SK-N-SH treated with all-trans-retinoic acid at 6 μM for 48 hours (cell line): ENCODE measurements around the gene BNC2.

Experiments
- ATAC-seq: fragments of 200-7000 bp; cut with Tn5 transposase; 3 replicates; pipeline ENCODE4 v1.9.1; 2020; ENCODE audit warnings: mild to moderate bottlenecking, moderate library complexity
- ARNTL ChIP-seq: fragments of 450-650 bp; formaldehyde crosslinking; IDR thresholded peaks from 2 replicates; pipeline ENCODE4 v1.5.0; 2020; ENCODE audit warnings: low read depth, mild to moderate bottlenecking, moderate library complexity, borderline replicate concordance
- BACH2 ChIP-seq: fragments of 250-450 bp; sonication (Bioruptor Pico); IDR thresholded peaks from 2 replicates; pipeline ENCODE4 v1.9.0; 2021; ENCODE audit warnings: mild to moderate bottlenecking, borderline replicate concordance
- CSDC2 ChIP-seq: fragments of 250-450 bp; sonication (Bioruptor Pico); IDR thresholded peaks from 2 replicates; pipeline ENCODE4 v1.5.0; 2020; ENCODE audit warnings: mild to moderate bottlenecking, moderate library complexity
- ESRRG ChIP-seq: fragments of 250-450 bp; sonication (Bioruptor Pico); IDR thresholded peaks from 2 replicates; pipeline ENCODE4 v1.6.1; 2021; ENCODE audit warnings: mild to moderate bottlenecking
- GLIS3 ChIP-seq: fragments of 250-450 bp; sonication (Bioruptor Pico); IDR thresholded peaks from 2 replicates; pipeline ENCODE4 v1.5.0; 2020; ENCODE audit warnings: mild to moderate bottlenecking, moderate library complexity
- OSR1 ChIP-seq: fragments of 250-450 bp; sonication (Bioruptor Pico); IDR thresholded peaks from 2 replicates; pipeline ENCODE4 v1.8.0; 2022; ENCODE audit warnings: moderate library complexity, mild to moderate bottlenecking, inconsistent platforms
- POU6F1 ChIP-seq: fragments of 250-450 bp; sonication (Bioruptor Pico); IDR thresholded peaks from 2 replicates; pipeline ENCODE4 v1.8.0; 2021; ENCODE audit warnings: low read depth, mild to moderate bottlenecking, moderate library complexity, borderline replicate concordance
- PPARA ChIP-seq: fragments of 250-450 bp; sonication (Bioruptor Pico); IDR thresholded peaks from 2 replicates; pipeline ENCODE4 v1.5.0; 2020; ENCODE audit warnings: mild to moderate bottlenecking, borderline replicate concordance
- RARB ChIP-seq: fragments of 250-450 bp; sonication (Bioruptor Pico); IDR thresholded peaks from 2 replicates; pipeline ENCODE4 v1.8.0; 2021; ENCODE audit warnings: mild to moderate bottlenecking, moderate library complexity
- SNAI2 ChIP-seq: fragments of 250-450 bp; sonication (Bioruptor Pico); IDR thresholded peaks from 2 replicates; pipeline ENCODE4 v1.5.0; 2020; ENCODE audit warnings: mild to moderate bottlenecking, moderate library complexity
- TCF4 ChIP-seq: fragments of 250-450 bp; sonication (Bioruptor Pico); IDR thresholded peaks from 2 replicates; pipeline ENCODE4 v1.8.0; 2021; ENCODE audit warnings: mild to moderate bottlenecking, moderate library complexity, borderline replicate concordance
- TOX ChIP-seq: fragments of 250-450 bp; sonication (Bioruptor Pico); IDR thresholded peaks from 2 replicates; pipeline ENCODE4 v1.8.0; 2021; ENCODE audit warnings: mild to moderate bottlenecking, moderate library complexity, borderline replicate concordance
- TSHZ2 ChIP-seq: fragments of 250-450 bp; sonication (Bioruptor Pico); IDR thresholded peaks from 2 replicates; pipeline ENCODE4 v1.5.0; 2020; ENCODE audit warnings: mild to moderate bottlenecking, moderate library complexity
- ZC3H10 ChIP-seq: fragments of 250-450 bp; sonication (Bioruptor Pico); IDR thresholded peaks from 2 replicates; pipeline ENCODE4 v1.5.1; 2021; ENCODE audit warnings: mild to moderate bottlenecking, moderate library complexity
- ZFP3 ChIP-seq: fragments of 250-450 bp; sonication (Bioruptor Pico); IDR thresholded peaks from 2 replicates; pipeline ENCODE4 v1.5.0; 2020; ENCODE audit warnings: mild to moderate bottlenecking, moderate library complexity
- ZFP30 ChIP-seq: fragments of 450-650 bp; formaldehyde crosslinking; IDR thresholded peaks from 2 replicates; pipeline ENCODE4 v1.5.0; 2022; ENCODE audit warnings: mild to moderate bottlenecking, moderate library complexity
- ZNF565 ChIP-seq: fragments of 450-650 bp; formaldehyde crosslinking; conservative IDR thresholded peaks from 2 replicates; pipeline ENCODE4 v1.5.0; 2020; ENCODE audit warnings: low read depth, mild to moderate bottlenecking, moderate library complexity
- ZNF70 ChIP-seq: fragments of 450-650 bp; formaldehyde crosslinking; IDR thresholded peaks from 2 replicates; pipeline ENCODE4 v1.5.0; 2020; ENCODE audit warnings: mild to moderate bottlenecking, moderate library complexity
- TF ChIP-seq, protein P1 (sequence below): fragments of 250-450 bp; sonication (Bioruptor Pico); IDR thresholded peaks from 2 replicates; pipeline ENCODE4 v1.5.1; 2021; ENCODE audit warnings: mild to moderate bottlenecking, moderate library complexity

BNC2 gene

GRCh38 chr9:16384993-16385392, 485.5 kb downstream of the BNC2 start (continued):
- no peak for TF ChIP-seq POU6F1
- TF ChIP-seq TCF4 (CRISPR knock-in tag) = no peak
- TF ChIP-seq BACH2 (CRISPR knock-in tag) = no peak
- TF ChIP-seq GLIS3 (CRISPR knock-in tag) = no peak

GRCh38 chr9:16377311-16377710, 493.2 kb downstream of the BNC2 start:
- TF ChIP-seq, protein P1, sequence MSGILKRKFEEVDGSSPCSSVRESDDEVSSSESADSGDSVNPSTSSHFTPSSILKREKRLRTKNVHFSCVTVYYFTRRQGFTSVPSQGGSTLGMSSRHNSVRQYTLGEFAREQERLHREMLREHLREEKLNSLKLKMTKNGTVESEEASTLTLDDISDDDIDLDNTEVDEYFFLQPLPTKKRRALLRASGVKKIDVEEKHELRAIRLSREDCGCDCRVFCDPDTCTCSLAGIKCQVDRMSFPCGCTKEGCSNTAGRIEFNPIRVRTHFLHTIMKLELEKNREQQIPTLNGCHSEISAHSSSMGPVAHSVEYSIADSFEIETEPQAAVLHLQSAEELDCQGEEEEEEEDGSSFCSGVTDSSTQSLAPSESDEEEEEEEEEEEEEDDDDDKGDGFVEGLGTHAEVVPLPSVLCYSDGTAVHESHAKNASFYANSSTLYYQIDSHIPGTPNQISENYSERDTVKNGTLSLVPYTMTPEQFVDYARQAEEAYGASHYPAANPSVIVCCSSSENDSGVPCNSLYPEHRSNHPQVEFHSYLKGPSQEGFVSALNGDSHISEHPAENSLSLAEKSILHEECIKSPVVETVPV (CRISPR knock-in tag) = no peak
- TF ChIP-seq ZNF565 (CRISPR knock-in tag) (no peak), SNAI2 (CRISPR knock-in tag) (no peak), ZFP30 (CRISPR knock-in tag) (no peak), CSDC2 (CRISPR knock-in tag) (no peak), BACH2 (CRISPR knock-in tag) (no peak), OSR1 (CRISPR knock-in tag) (no peak), TSHZ2 (CRISPR knock-in tag) (no peak), TCF4 (CRISPR knock-in tag) (no peak), PPARA (CRISPR knock-in tag) (no peak), TOX (CRISPR knock-in tag) (no peak), ZNF70 (no peak), ZFP3 (CRISPR knock-in tag) (no peak), ARNTL (CRISPR knock-in tag) (no peak), ZC3H10 (no peak)
- ATAC-seq = no peak

DNA sequence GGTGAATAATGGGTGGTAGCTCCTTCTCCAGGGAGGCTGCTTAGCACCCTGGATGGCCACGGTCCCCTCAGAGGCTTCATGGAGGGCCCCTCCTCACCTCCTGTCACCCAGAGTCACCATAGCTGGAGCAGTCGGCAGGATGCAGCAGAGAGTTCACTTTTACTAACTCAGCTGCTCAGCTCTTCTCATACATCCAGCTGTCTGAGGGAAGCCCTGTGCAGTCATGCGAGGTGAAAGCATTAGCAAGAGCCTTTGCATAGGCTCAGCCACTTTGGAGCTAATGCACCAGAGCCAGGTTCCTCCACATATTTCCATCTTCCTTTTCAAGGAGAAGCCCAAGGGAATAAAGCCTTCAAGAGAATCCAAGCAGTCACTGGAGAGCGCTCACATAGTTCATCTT, 499.2 kb downstream of the BNC2 start:
- TF ChIP-seq ESRRG (CRISPR knock-in tag) (no peak), OSR1 (CRISPR knock-in tag) (no peak), ZC3H10 (no peak), ARNTL (CRISPR knock-in tag) (no peak)
- ATAC-seq = no peak

DNA sequence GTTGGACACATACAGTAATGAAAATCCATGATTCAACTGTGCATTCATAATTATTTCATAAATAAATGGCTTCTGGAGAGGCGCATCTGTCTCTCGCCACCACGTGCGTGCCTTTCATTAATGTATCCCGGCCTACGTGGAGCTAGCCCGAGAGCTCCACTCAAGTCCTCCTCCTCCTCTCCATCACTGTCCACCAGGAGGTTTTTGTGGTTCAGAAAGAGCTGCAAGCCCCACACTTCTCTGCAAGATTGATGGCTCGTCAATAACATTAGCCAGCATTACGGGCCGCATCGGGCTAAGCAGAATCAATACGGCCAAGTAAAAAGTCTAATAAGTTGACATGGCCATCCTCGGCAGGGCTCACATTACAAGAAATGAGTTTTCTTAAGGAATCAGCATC, 499.8 kb downstream of the BNC2 start:
- TF ChIP-seq RARB (CRISPR knock-in tag) (no peak), ZC3H10 (no peak), POU6F1 (no peak), TSHZ2 (CRISPR knock-in tag) (no peak), PPARA (CRISPR knock-in tag) (no peak)
- no peak for ATAC-seq
